Posterior vena cava (tissue), 2 donors: ENCODE results near the gene SMYD2. TPM values are rescaled to one million over a fixed set of nuclear protein-coding genes. Genes with fewer than 3 reads are reported as not detected.

Experiments used
- DNase-seq: peaks from one replicate; pipeline ENCODE4 v3.0.0-alpha.2; 2020; ENCODE audit warnings: low spot score
- intact Hi-C, 2 donors: fragments of 100-400 bp; cut with DNase I; formaldehyde crosslinking; loops; one replicate each; pipeline versions ENCODE4 v1.14.1 to v1.14.2; 2022 to 2023
- total RNA-seq, 2 donors: library from RNA; stranded (reverse); fragmentation: NEBNext Ultra II Directional; extraction: Animal tissue kit (Norgen Biotek cat#: 25700); gene quantifications; one replicate each; pipeline ENCODE4 v1.2.1, GENCODE V29; 2021
- donor health status: DM: yes; HTN: yes; CAD: no.
- donor health status: DM: yes; HTN: yes; CAD: no.

SMYD2 gene
- total RNA-seq, 2 donors from 2014 or later = 14.9 to 17.6 TPM

DNA sequence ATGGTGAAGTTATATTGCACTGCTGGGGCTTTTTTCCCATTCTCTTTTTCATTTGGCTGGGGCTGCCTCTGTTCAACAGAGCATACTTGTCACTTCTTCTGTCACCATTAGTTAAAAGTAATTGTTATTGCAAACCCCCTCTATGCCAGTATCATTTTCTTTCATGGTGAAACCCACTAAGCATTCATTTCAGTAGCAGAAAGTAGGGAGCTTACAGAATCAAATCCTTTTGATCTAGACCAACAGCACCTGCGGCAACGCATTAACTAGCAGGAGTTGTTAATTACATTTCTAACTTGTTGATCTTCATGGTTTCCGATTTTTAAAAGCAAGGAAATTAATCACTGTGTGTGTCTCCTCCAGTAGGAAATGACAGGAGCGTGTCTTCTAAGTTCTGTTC, 15.0 kb downstream of the SMYD2 start:
- intact Hi-C loops = no loop called here
- DNase-seq = no peak

GRCh38 chr1:214296860-214297745, 16.1 kb downstream of the SMYD2 start:
- no peak for DNase-seq
- intact Hi-C loops = no loop called here

DNA sequence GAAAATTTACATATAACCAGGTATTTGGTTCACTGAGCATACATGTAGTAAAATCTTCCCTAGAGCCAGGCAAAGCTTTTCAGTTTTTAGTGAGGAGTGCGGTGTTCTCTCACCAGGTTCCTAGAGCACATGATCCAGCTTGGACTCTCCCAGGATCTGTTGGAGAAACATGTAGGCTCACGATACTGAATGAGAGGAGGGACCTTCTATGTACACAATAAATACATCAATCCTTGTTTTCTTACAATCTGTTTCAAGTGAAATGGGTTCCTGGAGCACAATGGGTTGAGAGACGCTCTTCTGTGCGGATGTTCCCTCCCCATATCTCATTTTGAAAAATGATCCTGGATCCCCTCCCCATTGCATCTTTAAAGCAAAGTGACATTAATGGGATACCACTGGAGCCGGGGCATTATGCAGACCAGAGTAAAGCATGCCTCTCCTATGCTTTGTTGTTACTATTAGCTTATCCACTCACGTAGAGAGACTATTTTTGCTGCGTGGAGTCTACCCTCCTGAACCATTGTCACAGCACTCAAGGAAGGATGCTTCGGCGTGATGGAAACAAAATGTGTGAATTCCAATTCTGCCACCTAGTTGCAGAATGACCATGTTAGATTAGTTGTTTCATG, 19.3 kb downstream of the SMYD2 start:
- no peak for DNase-seq
- intact Hi-C loops = no loop called here

GRCh38 chr1:214301526-214301925, 20.6 kb downstream of the SMYD2 start:
- intact Hi-C loops = no loop called here
- DNase-seq = no peak

GRCh38 chr1:214303141-214303930, 22.4 kb downstream of the SMYD2 start:
- DNase-seq = no peak
- intact Hi-C loops = no loop called here

DNA sequence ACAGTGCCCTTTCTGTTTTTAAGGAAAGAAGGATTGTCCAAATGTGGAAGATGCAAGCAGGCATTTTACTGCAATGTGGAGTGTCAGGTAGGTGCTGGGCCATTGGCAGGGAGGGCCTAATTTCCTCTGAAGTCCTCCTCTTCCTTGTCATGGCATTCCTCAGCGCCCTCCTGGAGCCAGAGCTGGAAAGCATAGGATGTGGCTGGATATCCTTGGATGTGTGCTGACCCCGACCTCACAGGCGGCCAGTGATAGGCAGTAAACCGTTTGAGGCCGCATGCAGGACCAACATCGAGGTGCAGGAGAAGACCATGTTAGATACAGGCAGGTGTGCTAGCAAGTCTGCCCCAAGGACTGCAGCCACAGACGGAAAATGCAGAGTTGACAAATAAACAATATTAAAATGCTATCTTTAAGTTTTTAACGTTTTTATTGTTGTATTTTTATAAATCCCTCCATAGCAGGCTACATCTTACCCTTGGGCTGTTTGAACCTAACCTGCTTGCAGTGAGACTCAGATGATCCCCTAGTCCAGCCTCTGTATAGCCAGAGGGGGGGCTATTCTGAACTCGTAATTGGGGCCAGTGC, 24.3 kb downstream of the SMYD2 start:
- intact Hi-C loops = no loop called here
- no peak for DNase-seq

DNA sequence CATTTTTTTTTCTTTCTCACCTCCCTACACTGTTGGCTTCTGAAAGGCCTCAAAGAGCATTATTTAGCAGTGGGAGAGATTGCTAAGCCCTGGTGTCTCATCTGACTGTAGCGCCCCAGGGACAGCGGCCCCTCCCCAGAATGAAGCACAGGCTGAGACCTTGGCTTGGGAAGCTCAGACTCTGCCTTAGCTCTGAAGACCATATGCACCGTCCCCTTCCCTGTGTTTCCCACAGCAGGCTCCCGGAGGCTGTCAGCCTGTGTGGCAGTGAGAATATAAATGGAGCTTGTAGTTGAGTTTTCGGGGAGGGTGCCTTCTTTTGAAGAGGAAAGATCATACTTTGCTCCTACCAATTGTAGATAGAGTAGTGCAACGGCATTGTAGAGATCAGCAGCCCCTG, 25.3 kb downstream of the SMYD2 start:
- intact Hi-C loops = no loop called here
- DNase-seq = no peak

GRCh38 chr1:214310010-214310409, 29.1 kb downstream of the SMYD2 start:
- intact Hi-C loops = no loop called here
- no peak for DNase-seq

GRCh38 chr1:214310777-214311690, 30.1 kb downstream of the SMYD2 start:
- intact Hi-C loops = no loop called here
- no peak for DNase-seq

DNA sequence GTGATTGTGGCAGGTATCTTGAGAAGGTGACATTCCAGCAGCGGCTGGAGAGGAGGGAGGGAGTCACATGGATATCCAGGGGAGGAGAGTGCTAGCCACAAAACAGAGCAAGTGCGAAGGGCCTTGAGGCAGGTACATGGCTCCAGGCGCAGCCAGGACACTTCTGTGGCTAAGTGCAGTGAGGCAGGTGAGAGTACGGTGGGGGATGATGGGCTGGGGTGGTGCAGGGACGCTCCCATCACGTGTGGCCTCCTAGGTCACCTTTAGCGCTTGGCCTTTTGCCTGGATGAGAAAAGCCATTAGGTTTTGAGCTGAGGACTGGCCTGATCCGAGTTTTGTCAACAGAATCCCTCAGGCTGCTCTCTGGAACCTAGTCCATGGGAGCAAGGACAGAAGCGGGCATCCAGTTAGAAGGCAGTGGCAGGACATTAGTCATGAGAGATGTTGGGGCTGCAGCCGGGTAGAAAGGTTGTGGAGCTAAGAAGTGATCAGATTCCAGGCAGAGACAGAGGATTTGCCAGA, 31.6 kb downstream of the SMYD2 start:
- no peak for DNase-seq
- intact Hi-C loops = no loop called here

DNA sequence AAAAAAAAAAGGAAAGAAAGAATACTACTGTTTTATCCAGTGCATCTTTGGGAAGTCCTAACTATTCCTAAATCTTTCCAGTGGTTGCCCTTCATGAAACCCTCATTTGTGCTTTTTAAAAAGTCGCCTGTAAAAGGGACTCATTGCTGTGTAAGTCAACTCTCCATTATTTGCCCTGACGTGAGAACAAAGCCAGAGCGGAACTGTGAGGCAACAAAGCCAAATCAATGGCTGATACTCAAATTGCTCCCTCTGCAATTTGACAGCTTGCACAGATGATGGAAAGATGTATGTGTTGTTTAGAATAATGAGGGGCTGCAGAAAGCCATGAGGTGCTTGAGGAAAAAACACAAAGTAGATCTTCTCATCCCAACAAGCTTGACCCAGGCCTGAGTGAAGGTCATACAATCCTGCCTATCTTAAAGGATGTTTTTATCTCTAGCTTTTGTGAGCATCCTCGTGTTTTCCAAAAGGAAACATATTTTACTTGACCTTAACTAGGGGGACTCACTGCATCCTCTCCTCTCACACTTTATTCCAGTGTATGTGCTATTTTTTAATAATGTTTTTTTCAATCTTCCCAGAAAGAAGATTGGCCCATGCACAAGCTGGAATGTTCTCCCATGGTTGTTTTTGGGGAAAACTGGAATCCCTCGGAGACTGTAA, 33.4 kb downstream of the SMYD2 start:
- intact Hi-C loops = no loop called here
- no peak for DNase-seq

DNA sequence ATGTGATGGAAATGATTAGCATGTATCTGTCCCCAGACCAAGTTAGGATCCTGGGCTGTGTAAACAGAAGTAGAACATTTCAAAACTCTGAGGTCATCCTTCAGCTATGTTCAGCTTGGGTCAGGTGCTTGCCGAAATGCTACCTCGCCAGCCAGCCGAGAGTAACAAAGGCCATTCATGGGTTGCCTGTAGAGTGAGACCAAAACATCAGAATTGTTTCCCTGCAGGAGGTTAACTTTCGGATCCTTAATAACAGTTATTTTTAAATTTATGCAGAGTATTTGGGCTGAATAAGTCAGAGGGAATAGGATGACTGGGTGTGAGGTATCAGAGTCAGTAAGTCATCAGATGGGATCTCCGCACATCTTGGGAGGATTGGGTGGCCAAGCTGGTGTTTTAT, 35.6 kb downstream of the SMYD2 start:
- intact Hi-C loops = no loop called here
- no peak for DNase-seq

- DNase-seq = no peak
- intact Hi-C loops = no loop called here
Measured at GRCh38 chr1:214317300-214317699, 36.3 kb downstream of the SMYD2 start.

- no peak for DNase-seq
- intact Hi-C loops = no loop called here
Measured at GRCh38 chr1:214317734-214318133, 36.8 kb downstream of the SMYD2 start.

DNA sequence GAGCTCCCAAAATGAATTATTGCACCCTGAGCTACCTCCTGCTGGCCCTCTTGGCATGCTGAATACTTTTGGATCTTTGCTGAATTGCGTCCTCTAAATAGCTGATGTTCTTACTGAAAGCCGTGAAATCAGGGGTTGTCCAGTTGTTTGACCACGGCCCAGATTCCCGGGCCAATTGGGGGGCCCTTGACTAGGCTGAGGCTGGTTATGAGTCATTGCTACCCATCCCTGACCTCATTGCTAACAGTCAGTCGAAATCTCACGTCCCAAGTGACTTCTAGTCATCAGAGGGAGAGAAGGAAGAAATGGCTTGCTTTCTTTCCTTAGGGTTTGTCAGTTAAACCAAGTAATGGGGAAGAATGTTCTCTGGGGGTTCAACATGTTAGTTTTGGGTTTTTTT, 37.4 kb downstream of the SMYD2 start:
- DNase-seq = no peak

DNA sequence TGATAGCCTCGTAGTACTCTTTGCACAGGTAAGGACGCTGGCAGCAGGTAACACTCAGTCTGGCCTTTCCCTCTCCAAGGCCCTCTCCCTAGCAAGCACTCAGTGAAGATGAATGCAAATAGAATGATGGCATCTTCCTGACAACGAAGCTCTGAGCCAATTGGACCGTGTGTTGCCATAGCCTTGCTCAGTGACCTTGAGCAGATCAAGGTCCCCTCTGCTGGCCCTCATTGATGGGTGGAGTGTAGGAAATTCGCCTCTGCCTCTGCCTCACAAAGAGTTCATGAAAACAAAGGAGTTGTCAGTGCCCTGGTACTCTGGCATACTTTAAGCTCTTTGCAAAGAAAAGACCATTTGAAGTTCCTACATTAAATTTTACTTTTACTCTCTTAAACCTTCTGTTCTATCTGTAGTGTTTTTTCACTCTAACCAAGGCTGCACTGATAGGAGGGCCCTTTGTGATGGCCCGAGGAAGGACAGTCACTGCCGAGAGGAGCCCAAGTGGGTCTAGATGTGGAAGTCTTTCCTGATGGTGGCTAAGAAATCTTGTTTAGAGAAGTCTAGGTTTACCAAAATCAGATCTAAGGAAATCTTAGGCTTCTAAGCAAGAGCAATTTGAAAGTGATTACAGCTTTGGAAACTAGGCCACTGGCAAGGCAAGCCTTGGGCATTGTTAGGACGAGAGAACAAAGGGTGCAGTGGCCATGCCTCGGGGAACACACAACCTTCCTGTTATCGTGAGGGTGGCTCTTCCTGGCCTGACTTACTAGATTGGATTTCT, 38.2 kb downstream of the SMYD2 start:
- no peak for DNase-seq
- intact Hi-C loops = no loop called here

More for the DNA sequence above, 37.4 kb downstream of the SMYD2 start:
- intact Hi-C loops = no loop called here

DNA sequence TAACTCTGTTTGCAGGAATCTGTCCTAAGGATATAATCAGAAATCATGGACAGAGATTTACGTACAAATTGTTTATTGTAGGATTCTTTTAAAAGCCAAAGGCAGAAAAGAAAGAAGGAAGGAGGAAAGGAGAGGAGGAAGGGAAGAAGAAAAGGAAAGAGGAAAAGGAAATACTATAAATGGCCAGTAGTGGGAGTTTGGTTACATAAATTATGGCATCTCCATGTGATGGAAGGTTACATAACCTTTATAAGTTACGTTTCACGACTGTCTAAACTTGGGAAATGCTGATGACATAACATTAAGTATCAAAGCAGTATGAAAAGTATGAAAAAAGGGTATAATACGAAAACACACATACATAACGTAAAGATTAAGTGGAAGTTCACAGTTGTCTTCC, 39.0 kb downstream of the SMYD2 start:
- intact Hi-C loops = no loop called here
- DNase-seq = no peak
